ENCODE data around the gene RB1.
"Not testable (repeated sequence)": the region's sequence is repeated elsewhere in the genome, so short reads cannot be mapped to it uniquely, and the experiment has no call there.

RB1 gene

DNA sequence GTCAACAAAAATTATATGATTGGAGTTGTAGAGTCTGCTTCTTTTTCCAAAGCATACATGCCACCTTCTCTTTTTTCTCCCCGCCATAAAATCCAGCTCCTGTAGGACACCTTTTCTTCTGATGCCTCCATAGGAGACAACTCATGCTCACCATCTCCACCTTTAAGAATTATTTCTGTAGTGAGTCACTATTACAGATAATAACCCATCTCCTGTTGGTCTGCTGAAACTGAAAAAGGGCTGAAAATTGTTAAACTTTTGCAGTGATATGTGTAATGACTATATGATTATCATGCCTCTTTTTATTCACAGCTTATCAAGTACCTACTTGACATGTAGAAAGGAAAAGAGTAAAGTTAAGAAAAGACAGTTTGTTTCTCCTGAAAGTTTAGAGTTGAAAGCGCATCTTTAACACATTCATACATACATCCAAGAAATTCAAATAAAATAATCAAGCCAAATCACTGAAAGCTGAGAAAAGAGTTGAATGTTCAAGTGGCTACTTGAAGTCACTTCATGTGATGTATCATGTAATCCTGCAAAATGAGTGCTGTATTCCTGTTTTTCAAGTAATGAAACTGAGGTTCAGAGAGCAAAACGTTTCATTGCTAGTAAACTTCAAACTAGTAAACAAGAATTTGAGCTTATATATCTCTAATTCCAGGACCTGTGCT, 144.9 kb downstream of the RB1 start:
- no peak for DNase-seq (ENCODE audit: low read depth in 2 of 3, low spot score in 2 of 3)

DNA sequence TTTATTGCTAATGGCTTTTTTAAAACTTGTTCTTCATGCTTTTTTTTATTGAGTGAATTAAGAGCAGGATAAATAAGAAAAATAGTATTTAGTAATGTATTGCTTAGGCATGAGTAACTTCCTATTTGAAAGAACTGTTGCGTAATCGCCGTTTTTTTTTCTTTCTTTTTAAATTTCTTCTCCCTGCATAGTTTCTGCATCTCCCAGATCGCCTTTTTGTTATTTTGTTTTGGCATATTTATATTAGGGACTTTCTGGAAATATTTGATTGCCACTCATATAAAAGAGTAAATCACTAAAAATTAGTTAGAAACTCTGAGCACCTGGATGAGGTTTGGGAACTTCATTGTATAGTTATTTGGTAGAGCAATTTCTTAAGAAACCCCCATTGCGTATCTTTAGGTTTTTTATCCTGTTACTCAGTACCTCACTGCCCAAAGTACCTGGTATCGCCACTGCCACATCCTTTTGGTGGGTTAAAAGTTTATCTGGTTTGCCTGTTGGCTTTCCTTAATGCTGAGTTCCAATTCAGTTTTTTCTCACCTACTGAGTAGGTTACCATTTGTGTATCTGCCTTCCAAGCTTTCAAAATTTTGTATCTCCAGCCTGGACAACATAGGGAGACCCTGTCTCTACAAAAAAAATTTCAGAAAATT, 145.5 kb downstream of the RB1 start:
- DNase-seq (ENCODE audit: low read depth in 2 of 3, low spot score in 2 of 3), result no peak

DNA sequence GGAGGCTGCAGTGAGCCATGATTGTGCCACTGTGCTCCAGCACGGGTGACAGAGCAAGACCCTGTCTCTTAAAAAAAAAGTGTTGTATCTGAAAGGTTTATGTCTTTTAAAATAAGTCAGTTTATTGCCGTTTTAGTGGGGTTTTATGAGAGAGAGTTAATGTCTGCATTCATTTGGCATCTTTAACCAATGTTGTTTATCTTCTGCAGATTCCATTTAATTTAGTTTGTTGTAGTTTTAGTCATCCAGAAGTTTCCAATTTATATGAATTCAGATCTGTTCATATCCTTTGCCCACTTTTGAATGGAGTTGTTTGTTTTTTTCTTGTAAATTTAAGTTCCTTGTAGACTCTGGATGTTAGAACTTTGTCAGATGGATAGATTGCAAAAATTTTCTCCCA, 146.1 kb downstream of the RB1 start:
- no peak for DNase-seq (ENCODE audit: low read depth in 2 of 3, low spot score in 2 of 3)

DNA sequence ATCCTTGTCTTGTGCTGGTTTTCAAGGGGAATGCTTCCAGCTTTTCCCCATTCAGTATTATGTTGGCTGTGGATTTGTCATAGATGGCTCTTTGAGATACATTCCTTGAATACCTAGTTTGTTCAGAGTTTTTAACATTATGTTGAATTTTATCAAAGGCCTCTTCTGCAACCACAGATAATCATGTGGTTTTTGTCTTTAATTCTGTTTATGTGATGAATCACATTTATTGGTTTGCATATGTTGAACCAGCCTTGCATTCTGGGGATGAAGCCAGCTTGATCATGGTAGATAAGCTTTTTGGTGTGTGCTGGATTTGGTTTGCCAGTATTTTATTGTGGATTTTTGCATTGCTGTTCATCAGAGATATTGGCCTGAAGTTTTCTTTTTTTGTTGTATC, 147.6 kb downstream of the RB1 start:
- not testable (repeated sequence) for DNase-seq (ENCODE audit: low read depth in 2 of 3, low spot score in 2 of 3)

DNA sequence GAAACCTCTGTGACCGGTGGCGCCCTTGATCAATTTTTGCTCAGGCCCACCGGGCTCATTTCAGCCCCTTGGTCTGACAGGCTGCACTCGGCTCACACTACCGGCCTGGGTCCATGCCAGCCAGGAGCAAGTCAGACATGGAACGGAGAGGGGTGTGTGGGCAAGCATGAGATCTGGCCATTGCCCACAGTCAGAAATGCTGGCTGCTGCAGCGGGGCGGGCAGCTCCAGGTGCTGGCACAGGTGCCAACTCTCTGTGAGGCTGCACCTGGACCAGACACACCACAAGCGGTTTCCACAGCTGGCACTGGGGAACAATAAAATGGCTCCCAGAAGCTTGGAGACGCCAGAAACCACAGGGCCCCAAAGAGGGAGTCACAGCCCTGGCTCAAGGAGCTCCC, 153.0 kb downstream of the RB1 start:
- DNase-seq (ENCODE audit: low read depth in 2 of 3, low spot score in 2 of 3), result no peak

DNA sequence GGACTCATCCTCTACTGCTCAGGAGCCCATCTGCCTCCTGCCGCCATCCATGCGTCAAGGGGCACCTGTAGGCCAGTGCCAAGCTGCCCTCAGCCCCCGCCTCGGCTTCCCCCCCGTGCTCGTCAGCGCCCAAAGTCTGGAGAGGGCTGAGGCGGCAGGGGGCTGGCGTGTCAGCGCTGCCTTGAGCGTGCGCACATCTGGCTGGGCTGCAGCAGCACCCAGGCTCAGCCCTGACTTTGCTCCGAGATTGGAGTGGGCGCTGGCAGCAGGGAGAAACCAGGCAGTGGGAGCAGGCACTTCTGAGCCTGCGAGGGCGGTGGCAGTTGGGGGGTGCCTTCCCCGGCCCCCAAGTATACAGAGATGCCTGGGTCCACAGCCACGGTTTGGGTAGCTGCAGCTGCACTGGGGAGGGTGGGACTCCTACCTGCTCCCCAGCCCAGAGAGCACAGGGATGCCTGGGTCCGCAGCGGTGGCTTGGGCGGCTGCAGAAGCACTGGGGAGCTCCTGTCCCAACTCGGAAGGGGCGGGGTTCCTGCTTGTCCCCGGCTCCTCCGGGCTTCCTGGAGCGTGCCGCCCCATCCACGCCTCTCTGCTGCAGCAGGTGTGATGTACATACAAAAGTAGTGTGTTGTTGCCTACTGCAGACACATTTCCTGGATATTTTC, 154.2 kb downstream of the RB1 start:
- DNase-seq (ENCODE audit: low read depth in 2 of 3, low spot score in 2 of 3), result no peak

DNA sequence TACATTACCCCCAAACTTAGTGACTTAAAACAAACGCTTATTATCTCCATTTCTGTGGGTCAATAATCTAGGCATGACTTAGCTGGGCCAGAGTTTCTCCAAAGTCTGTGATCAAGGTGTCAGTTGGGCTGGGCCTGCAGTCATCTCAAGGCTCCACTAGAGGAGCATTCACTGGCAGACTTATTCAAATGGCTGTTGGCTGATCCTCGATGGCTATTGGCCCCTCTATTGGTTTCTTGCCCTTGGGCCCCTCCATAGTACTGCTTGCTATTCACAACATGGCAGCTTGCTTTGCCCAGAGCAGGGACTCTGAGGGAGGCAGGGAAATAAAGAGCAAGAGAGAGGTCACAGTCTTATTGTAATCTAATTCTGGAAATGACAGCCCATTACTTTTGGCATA, 171.7 kb downstream of the RB1 start:
- no peak for DNase-seq (ENCODE audit: low read depth in 2 of 3, low spot score in 2 of 3)

DNA sequence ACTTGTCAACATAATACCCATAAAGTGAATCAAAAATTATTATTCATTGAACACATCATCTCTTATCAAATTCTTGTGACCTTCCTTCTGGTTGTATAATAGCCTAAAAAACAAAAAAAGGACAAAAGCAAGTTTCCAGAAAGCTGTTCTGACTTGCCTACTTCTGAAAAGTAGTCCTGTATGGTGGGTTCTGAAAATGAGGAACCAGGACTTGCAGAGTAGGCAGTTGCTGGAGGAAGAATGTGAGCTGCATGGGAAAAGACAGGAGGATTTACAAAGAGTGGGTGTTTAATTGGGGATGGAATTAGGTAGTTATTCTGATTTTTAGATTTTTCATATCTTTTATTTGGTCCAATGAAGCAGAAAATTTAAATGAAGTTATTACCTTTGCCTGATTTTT, 172.7 kb downstream of the RB1 start:
- no peak for DNase-seq (ENCODE audit: low read depth in 2 of 3, low spot score in 2 of 3)

DNA sequence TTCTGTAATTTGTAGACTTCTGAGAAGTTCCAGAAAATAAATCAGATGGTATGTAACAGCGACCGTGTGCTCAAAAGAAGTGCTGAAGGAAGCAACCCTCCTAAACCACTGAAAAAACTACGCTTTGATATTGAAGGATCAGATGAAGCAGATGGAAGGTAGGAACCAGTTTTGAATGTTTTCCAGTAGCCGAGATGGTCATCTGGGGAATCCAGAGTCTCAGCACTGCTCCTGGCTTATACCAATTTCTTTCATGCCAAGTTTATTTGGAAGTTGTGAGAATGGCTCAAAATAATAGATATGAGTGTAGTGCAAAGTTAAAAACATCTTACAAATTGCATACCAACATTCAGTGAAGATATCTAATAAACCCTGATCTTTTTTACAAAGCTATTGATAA, 173.1 kb downstream of the RB1 start:
- no peak for DNase-seq (ENCODE audit: low read depth in 2 of 3, low spot score in 2 of 3)

DNA sequence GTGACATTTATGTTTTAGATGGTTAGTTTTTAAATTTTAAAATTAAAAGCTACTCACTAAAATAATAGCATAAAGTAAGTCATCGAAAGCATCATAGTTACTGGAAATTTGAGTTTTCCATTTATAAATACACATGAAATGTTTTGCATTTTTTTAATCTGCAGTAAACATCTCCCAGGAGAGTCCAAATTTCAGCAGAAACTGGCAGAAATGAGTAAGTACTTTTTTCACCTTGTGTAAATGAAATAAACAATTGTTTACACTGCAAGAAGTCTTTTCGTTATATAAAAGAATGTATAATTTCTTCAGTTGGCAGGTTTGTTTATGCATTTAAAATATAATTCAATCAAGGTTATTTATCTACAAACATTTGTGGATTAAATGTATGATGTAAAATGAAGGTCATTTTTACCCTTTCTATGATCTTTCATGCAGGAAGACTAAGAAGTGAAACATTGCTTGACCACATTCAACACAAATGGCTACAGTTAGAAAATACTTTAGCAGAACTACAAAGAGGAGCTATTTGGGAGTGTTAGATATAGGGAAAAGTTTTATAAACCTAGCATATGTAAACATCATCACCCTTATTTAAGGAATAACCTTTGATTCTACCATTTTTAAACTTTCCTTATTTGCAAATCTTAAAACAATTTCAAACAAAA, 173.8 kb downstream of the RB1 start:
- no peak for DNase-seq (ENCODE audit: low read depth in 2 of 3, low spot score in 2 of 3)

DNA sequence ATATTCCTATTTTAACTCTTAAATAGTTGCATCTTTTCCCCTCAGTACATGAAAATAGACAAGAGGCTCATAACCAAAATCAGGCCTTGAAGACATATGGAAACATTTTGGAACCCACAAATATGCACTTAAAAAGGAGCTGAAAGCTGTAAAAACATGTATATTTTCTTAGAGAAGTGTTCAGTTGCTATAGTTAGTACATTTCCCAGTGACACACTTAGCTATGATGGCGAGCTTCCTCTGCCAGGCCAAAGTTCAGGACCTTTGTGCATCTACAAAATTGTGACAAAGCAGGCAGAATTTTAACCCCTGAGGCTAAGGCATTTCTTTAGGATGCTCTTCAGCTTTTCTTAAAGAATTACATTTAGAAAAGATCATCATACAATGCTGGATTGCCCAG, 174.8 kb downstream of the RB1 start:
- no peak for DNase-seq (ENCODE audit: low read depth in 2 of 3, low spot score in 2 of 3)

DNA sequence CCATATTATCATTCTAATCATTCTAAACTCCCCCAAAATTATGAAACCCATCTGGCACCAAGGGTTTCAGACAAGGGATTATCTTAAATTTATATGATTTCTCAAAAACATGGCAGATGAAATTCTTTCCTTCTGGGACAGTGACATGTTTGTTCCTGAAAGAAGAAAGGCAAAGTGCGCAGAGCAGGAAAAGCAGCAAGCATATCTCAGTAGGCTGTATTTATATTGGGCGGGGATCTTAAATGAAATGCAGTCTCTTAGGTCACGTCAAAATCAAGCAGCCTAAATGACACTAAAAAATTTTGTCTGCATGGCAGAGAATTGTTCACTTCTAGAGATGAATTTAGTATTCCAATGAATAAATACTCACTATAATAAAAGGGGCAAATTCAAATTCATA, 180.0 kb downstream of the RB1 start:
- DNase-seq (ENCODE audit: low read depth in 2 of 3, low spot score in 2 of 3), result no peak

DNA sequence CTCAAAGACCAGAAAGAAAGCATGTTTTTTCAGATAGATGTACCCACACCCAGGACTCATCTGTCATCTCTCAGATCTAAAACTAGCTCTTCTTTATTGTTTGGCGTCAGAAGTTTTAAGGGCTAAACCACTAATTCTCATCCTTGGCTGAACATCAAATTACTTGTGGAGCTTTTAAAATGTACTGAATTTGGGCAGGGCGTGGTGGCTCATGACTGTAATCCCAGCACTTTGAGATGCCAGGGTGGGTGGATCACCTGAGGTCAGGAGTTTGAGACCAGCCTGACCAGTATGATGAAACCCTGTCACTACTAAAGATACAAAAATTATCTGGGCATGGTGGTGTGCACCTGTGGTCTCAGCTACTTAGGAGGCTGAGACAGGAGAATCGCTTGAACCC, 181.9 kb downstream of the RB1 start:
- no peak for DNase-seq (ENCODE audit: low read depth in 2 of 3, low spot score in 2 of 3)

DNA sequence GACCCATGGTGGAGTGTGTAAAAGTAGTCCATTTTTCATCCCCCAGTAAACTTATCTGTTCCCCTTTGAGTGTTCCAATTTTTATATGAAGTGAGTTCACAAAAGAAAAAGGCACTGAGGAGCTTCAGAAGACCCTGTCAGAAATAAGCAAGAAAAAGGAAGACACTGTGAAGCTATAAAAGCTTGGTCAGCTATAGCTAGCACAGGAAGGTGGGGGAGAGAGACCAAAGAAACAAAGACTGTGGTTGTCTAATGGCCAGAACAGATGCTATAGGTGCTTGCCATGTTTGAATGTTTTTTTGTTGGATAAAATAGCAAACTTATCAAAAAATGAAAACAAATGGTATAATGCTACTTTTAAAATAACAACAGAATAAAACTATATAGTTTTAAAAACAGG, 182.8 kb downstream of the RB1 start:
- DNase-seq (ENCODE audit: low read depth in 2 of 3, low spot score in 2 of 3), result no peak

DNA sequence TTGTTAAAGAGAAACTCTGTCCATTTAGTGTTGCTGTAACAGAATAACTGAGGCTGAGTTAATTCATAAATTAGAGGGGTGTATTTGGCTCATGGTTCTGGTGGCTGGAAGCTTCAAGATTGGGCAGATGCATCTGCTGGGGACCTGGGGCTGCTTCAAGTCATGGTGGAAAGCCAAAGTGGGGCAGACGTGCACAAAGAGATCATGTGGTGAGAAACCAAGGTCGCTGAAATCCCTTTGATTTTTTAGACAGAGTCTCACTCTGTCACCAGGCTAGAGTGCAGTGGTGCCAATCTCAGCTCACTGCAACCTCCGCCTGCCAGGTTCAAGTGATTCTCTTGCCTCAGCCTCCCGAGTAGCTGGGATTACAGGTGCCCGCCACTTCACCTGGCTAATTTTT, 183.3 kb downstream of the RB1 start:
- DNase-seq (ENCODE audit: low read depth in 2 of 3, low spot score in 2 of 3), result no peak

DNA sequence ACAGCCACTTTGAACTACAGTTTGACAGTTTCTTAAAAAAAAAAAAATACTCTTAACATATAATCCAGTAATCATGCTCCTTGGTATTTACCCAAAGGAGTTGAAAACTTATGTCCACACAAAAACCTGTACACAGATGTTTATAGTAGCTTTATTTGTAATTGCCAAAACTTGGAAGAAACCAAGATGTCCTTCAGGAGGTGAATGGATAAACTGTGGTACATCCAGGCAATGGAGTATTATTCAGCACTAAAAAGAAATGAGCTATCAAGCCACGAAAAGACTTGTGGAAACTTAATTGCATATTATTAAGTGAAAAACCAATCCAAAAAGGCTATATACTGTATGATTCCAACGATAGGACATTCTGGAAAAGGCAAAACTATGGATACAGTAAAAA, 184.4 kb downstream of the RB1 start:
- DNase-seq (ENCODE audit: low read depth in 2 of 3, low spot score in 2 of 3), result no peak

DNA sequence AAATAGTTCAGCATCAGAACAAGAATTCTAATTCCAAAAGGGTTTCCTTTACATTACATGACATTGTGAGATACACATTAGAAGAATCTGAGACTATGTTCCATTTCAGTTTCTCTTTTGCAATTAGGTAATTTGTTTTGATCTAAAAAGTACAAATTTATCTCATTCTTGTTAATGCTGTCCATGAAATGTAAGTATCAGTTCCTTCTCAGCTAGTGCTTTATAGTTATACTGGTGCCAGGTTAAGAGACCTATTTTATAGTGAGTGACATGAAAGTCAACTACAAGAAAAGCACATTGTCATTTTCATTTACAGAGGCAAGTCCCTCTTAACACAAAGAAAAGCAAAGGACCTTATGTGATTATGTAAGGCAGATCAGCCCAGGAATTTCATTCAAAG, 185.4 kb downstream of the RB1 start:
- no peak for DNase-seq (ENCODE audit: low read depth in 2 of 3, low spot score in 2 of 3)

DNA sequence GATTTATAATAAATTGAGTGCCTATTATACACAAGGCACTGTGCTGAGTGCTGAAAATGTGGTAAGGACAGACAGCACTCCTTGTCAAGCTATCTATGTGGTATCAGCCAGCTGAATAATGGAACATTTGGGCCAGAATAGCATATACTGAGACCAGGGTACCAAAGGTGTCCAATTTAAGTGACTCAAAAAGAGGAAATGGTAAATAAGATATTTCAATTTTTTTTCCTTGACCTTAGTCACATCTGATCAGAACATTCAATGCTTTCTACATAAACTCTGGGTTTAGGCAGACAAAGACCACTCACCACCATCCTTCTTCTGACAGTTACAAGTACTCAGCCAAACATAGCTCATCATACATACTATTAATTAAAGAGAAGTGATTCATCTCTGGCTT, 186.1 kb downstream of the RB1 start:
- no peak for DNase-seq (ENCODE audit: low read depth in 2 of 3, low spot score in 2 of 3)

DNA sequence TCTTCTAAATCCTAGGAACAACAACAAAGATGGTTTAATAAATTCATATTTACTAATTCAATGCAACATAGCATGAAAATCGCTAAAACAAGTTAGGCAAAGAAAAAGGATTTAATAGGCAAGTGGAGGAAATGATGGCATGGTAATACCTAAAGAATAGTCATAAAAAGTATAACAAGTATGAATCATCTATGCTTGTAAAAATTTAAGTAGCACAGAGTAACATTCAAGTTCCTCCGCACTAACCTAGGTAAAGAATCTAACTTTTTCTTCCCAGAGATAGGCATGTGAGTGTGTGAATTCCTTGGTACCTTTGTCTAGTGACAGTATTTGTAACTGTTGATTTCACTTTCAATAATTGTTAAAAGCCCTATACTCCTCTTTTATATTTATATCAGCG, 186.7 kb downstream of the RB1 start:
- no peak for DNase-seq (ENCODE audit: low read depth in 2 of 3, low spot score in 2 of 3)

DNA sequence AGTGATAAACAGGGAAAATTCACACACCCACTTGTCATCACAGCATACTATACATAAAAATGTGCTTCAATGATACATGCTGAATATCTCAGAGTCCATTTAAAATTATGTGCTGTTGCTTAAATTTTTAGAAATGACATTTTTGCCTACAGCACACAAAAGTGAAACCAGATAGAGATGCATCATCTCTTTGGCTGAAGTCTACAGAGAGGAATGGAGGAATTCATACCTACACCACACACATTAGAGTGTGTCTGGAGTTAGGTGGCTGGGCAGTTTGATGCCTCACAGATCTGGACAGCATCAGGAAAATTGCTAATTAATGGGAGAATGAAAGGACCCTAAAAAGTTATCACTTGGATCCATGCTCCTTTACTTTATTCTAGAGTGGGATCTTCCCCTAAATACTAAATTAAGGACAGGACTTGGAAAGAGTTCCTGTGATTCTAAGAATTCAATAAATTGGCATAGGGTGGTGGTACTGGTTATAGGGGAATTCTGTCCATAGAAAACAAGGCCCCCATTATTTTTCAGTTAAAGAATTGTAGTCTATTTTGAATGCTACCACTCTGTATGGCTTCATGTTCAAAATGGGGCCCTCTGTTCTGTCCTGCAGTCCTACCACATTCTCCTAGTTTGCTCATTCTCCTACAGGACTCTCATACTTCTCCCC, 188.0 kb downstream of the RB1 start:
- no peak for DNase-seq (ENCODE audit: low read depth in 2 of 3, low spot score in 2 of 3)

DNA sequence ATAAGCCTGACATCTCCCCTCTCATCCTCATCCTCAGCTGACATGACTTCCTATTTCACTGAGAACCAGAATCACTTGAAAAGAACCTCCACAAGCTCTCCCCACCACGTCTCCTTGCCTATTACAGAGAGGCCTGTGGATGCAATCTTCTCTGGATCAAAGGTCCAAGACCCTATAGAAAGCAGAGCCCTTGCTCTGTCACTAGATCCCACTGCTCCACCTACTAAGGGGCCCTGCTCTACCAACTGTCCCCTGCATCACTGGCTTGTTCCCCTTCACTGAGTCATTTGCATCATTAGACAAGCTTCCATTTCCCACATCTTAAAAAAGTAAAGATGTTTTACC, 188.5 kb downstream of the RB1 start:
- DNase-seq (ENCODE audit: low read depth in 2 of 3, low spot score in 2 of 3), result no peak
